Measurements from ENCODE around the gene GSTA4. TPM values are rescaled to one million over a fixed set of nuclear protein-coding genes. Genes with fewer than 3 reads are reported as not detected.

GSTA4 gene
- total and polyA plus RNA-seq, 2 of the 8 experiments (the other 6 are each of a cell fraction or from before 2014, with no cell fraction given), result 13.9 to 21.6 TPM

DNA sequence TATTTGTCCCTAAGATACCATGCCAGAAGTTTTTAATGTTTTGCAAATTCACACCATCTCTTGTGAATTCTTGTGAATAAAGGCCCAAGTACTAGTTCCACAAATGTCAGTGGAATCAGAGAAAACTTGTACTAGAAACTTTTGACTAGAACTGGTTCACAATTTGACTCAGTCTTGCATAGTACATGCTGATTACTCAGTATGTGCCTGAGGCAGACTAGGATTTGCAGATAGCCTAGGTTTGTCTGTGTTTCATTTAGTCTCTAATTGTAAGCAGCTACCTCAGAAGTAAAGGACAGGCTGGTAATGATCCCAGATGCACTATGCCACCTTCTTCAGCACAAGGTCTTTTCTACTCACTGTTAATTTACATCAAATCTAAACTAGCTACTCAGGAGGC is 34.2 kb upstream of the GSTA4 start (continued):
- no peak for TF ChIP-seq CHD7 (IDR thresholded peaks at IDR 0.05; ENCODE audit: insufficient replicate concordance, low read length)
- no peak for TF ChIP-seq TAF1 (IDR thresholded peaks at IDR 0.05; ENCODE audit: low read depth, low read length)
- no peak for TF ChIP-seq JUND (IDR thresholded peaks at IDR 0.05; ENCODE audit: low read length)
- TF ChIP-seq SIX5 (IDR thresholded peaks at IDR 0.05; ENCODE audit: low read depth, low read length), result no peak

Data from H1 (cell line).